PC-9 (cell line): ENCODE data around the gene TOR4A.

Experiments
- EZH2 ChIP-seq: fragments of 200-600 bp; sonication (generic); IDR thresholded peaks from 2 replicates; pipeline ENCODE4 v1.8.0; 2017; ENCODE audit warnings: antibody characterized with exemption, low read depth
- TF ChIP-seq, protein P1 (sequence below): fragments of 200-600 bp; sonication (generic); conservative IDR thresholded peaks from 2 replicates; pipeline ENCODE4 v1.6.1; 2017; ENCODE audit warnings: mixed run types, antibody characterized with exemption, mild to moderate bottlenecking, moderate library complexity

DNA sequence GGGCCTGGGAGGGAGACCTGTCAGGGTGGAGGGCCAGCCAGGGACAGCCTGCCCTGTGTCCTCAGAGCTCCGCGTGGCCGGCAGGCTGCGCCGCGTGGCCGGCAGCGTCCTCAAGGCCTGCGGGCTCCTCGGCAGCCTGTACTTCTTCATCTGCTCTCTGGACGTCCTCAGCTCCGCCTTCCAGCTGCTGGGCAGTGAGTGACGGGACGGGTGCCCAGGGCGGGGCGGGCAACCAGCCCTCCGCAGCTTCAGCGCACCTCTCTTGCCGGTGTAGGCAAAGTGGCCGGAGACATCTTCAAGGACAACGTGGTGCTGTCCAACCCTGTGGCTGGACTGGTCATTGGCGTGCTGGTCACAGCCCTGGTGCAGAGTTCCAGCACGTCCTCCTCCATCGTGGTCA lies 45.0 kb upstream of the TOR4A start:
- no peak for TF ChIP-seq EZH2
- TF ChIP-seq, protein P1, sequence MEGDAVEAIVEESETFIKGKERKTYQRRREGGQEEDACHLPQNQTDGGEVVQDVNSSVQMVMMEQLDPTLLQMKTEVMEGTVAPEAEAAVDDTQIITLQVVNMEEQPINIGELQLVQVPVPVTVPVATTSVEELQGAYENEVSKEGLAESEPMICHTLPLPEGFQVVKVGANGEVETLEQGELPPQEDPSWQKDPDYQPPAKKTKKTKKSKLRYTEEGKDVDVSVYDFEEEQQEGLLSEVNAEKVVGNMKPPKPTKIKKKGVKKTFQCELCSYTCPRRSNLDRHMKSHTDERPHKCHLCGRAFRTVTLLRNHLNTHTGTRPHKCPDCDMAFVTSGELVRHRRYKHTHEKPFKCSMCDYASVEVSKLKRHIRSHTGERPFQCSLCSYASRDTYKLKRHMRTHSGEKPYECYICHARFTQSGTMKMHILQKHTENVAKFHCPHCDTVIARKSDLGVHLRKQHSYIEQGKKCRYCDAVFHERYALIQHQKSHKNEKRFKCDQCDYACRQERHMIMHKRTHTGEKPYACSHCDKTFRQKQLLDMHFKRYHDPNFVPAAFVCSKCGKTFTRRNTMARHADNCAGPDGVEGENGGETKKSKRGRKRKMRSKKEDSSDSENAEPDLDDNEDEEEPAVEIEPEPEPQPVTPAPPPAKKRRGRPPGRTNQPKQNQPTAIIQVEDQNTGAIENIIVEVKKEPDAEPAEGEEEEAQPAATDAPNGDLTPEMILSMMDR = no peak
